Endodermal cell (in vitro differentiated cells): ENCODE results near the gene MMS22L. TPM values are rescaled to one million over a fixed set of nuclear protein-coding genes. Genes with fewer than 3 reads are reported as not detected.

Source experiments
- DNase-seq: peaks from one replicate; pipeline ENCODE4 v3.0.0-alpha.2; 2017
- H3K27ac ChIP-seq: 2 replicates; pipeline ENCODE4 v1.5.1; 2013; ENCODE audit warnings: mild to moderate bottlenecking, low read depth, low read length, moderate library complexity
- H3K27me3 ChIP-seq: 2 replicates; pipeline ENCODE4 v1.6.1; 2013; ENCODE audit warnings: mild to moderate bottlenecking, low read length, moderate library complexity; ENCODE audit not compliant: insufficient read depth, control insufficient read depth, poor library complexity, severe bottlenecking
- H3K36me3 ChIP-seq: 2 replicates; pipeline ENCODE4 v1.7.0; 2013; ENCODE audit warnings: mild to moderate bottlenecking, low read length, moderate library complexity; ENCODE audit not compliant: control insufficient read depth, insufficient read depth
- H3K4me1 ChIP-seq: one replicate; pipeline ENCODE4 v1.7.0; 2013; ENCODE audit warnings: low read length; ENCODE audit not compliant: control insufficient read depth, insufficient read depth
- H3K4me3 ChIP-seq: 2 replicates; pipeline ENCODE4 v1.5.1; 2013; ENCODE audit warnings: mild to moderate bottlenecking, low read length, moderate library complexity
- H3K9ac ChIP-seq: 2 replicates; pipeline ENCODE4 v1.6.1; 2013; ENCODE audit warnings: mild to moderate bottlenecking, low read length, moderate library complexity; ENCODE audit not compliant: poor library complexity, severe bottlenecking; ENCODE audit errors: extremely low read depth
- H3K9me3 ChIP-seq: 2 replicates; pipeline ENCODE4 v1.6.1; 2013; ENCODE audit warnings: mild to moderate bottlenecking, low read length, moderate library complexity; ENCODE audit not compliant: control insufficient read depth
- H3K27ac Mint-ChIP-seq: 2 replicates; pipeline ENCODE4 v1.8.0; 2020; ENCODE audit warnings: mixed read lengths
- H3K27me3 Mint-ChIP-seq: 2 replicates; pipeline ENCODE4 v1.8.0; 2021; ENCODE audit warnings: mild to moderate bottlenecking, mixed read lengths; ENCODE audit not compliant: insufficient read depth
- H3K36me3 Mint-ChIP-seq: 2 replicates; pipeline ENCODE4 v1.8.0; 2020; ENCODE audit warnings: low read depth, mixed read lengths
- H3K4me1 Mint-ChIP-seq: 2 replicates; pipeline ENCODE4 v1.8.0; 2020; ENCODE audit warnings: mixed read lengths
- H3K4me3 Mint-ChIP-seq: 2 replicates; pipeline ENCODE4 v1.8.0; 2020; ENCODE audit warnings: mild to moderate bottlenecking, moderate library complexity, mixed read lengths
- H3K9me3 Mint-ChIP-seq: 2 replicates; pipeline ENCODE4 v1.8.0; 2020; ENCODE audit warnings: mild to moderate bottlenecking, mixed read lengths
- CTCF ChIP-seq: fragments of 200-600 bp; sonication (generic); conservative IDR thresholded peaks from 2 replicates; pipeline ENCODE4 v1.5.0; 2021; ENCODE audit warnings: antibody characterized with exemption, mild to moderate bottlenecking
- WGBS, 2 experiments: methylation state at CpG; one replicate each; pipeline versions ENCODE4 v1.1.5 to v1.1.7; 2013; ENCODE audit warnings: missing lambda C conversion rate in 2 of 2, mixed read lengths in 1 of 2; ENCODE audit not compliant: insufficient coverage in 1 of 2, insufficient read length in 1 of 2; 5-methylcytosine and 5-hydroxymethylcytosine counted together
- total RNA-seq, 2 donors: library from RNA; stranded (reverse); fragmentation: NEBNext Ultra II Directional in 1 of 2; extraction: Animal tissue kit (Norgen Biotek cat#: 25700) in 1 of 2; gene quantifications; 2 replicates in 1 of 2; 3 replicates in 1 of 2; pipeline ENCODE4 v1.2.1, GENCODE V29; 2021

Gene MMS22L
- total RNA-seq, 2 donors from 2014 or later, result 32.6 to 36.6 TPM

- peaks cover 14% of the 10 kb centered on the region for H3K9me3 ChIP-seq
- H3K4me1 ChIP-seq, result no peaks in the 10 kb centered on the region
- DNase-seq, result no peak
- no peak for TF ChIP-seq CTCF
- Mint-ChIP-seq H3K27ac (no peak overlapping the region), H3K4me1 (no peaks in the 10 kb centered on the region), H3K4me3 (no peak overlapping the region), H3K27me3 (no peaks in the 10 kb centered on the region), H3K9me3 (peaks cover 9% of the 10 kb centered on the region), H3K36me3 (no peaks in the 10 kb centered on the region)
- no peak overlapping the region for H3K4me3 ChIP-seq
- H3K27ac ChIP-seq, result no peak overlapping the region
- H3K27me3 ChIP-seq, result no peaks in the 10 kb centered on the region
- H3K36me3 ChIP-seq, result no peaks in the 10 kb centered on the region
- 70 to 87% methylated on average over 2 of the region's 2 CpGs for WGBS, 2 experiments
- no peak overlapping the region for H3K9ac ChIP-seq
Observed at GRCh38 chr6:97293198-97293696, 10.2 kb upstream of the MMS22L start.

GRCh38 chr6:97292671-97293070 is 9.7 kb upstream of the MMS22L start:
- 93% methylated on average over 1 of the region's 1 CpG; no CpG with 5 or more reads in 1 of the 2 experiments for WGBS, 2 experiments
- TF ChIP-seq CTCF, result no peak
- H3K27me3 Mint-ChIP-seq, result no peaks in the 10 kb centered on the region
- peaks cover 14% of the 10 kb centered on the region for H3K9me3 ChIP-seq
- no peaks in the 10 kb centered on the region for H3K36me3 Mint-ChIP-seq
- no peaks in the 10 kb centered on the region for H3K4me1 Mint-ChIP-seq
- no peak for DNase-seq
- no peak overlapping the region for H3K9ac ChIP-seq
- H3K4me3 ChIP-seq, result no peak overlapping the region
- H3K4me3 Mint-ChIP-seq, result no peak overlapping the region
- H3K9me3 Mint-ChIP-seq, result peaks cover 9% of the 10 kb centered on the region
- no peaks in the 10 kb centered on the region for H3K36me3 ChIP-seq
- no peaks in the 10 kb centered on the region for H3K27me3 ChIP-seq
- H3K4me1 ChIP-seq, result no peaks in the 10 kb centered on the region
- H3K27ac Mint-ChIP-seq, result no peak overlapping the region
- no peak overlapping the region for H3K27ac ChIP-seq

- peaks cover 9% of the 10 kb centered on the region for H3K9me3 Mint-ChIP-seq
Observed at GRCh38 chr6:97291896-97292295, 8.9 kb upstream of the MMS22L start.

More at GRCh38 chr6:97291896-97292295, 8.9 kb upstream of the MMS22L start:
- Mint-ChIP-seq H3K4me3 (no peak overlapping the region), H3K27ac (no peak overlapping the region), H3K36me3 (no peaks in the 10 kb centered on the region), H3K4me1 (no peaks in the 10 kb centered on the region), H3K27me3 (no peaks in the 10 kb centered on the region)
- H3K36me3 ChIP-seq, result no peaks in the 10 kb centered on the region
- no peak overlapping the region for H3K27ac ChIP-seq
- no peaks in the 10 kb centered on the region for H3K27me3 ChIP-seq
- no peak for DNase-seq
- H3K9me3 ChIP-seq, result peaks cover 14% of the 10 kb centered on the region
- WGBS, 2 experiments, result 89% methylated on average over 4 of the region's 4 CpGs; no CpG with 5 or more reads in 1 of the 2 experiments
- no peak overlapping the region for H3K9ac ChIP-seq
- no peaks in the 10 kb centered on the region for H3K4me1 ChIP-seq
- H3K4me3 ChIP-seq, result no peak overlapping the region
- no peak for TF ChIP-seq CTCF
